ENCODE data around the gene SPATS2L.

Gene SPATS2L

GRCh38 chr2:200471324-200471848 is 164.9 kb downstream of the SPATS2L start:
- peak; percentile 70 for DNase-seq (ENCODE audit: low spot score)

GRCh38 chr2:200471928-200472645 is 165.6 kb downstream of the SPATS2L start:
- no peak for DNase-seq (ENCODE audit: low spot score)

GRCh38 chr2:200472853-200473464 is 166.5 kb downstream of the SPATS2L start:
- no peak for DNase-seq (ENCODE audit: low spot score)

GRCh38 chr2:200475795-200476194 is 169.3 kb downstream of the SPATS2L start:
- no peak for DNase-seq (ENCODE audit: low spot score)

GRCh38 chr2:200476836-200477235 is 170.3 kb downstream of the SPATS2L start:
- DNase-seq (ENCODE audit: low spot score), result no peak

- DNase-seq (ENCODE audit: low spot score), result no peak
These were observed 171.2 kb downstream of the SPATS2L start for GRCh38 chr2:200477667-200478131.

- DNase-seq (ENCODE audit: low spot score), result no peak
These were observed 173.3 kb downstream of the SPATS2L start for GRCh38 chr2:200479692-200480265.

GRCh38 chr2:200482194-200482593 is 175.7 kb downstream of the SPATS2L start:
- no peak for DNase-seq (ENCODE audit: low spot score)

GRCh38 chr2:200483729-200484198 is 177.3 kb downstream of the SPATS2L start:
- no peak for DNase-seq (ENCODE audit: low spot score)

GRCh38 chr2:200484934-200485333 is 178.4 kb downstream of the SPATS2L start:
- no peak for DNase-seq (ENCODE audit: low spot score)

- DNase-seq (ENCODE audit: low spot score), result no peak
These were observed 180.0 kb downstream of the SPATS2L start for GRCh38 chr2:200486529-200486928.

- no peak for DNase-seq (ENCODE audit: low spot score)
These were observed 181.7 kb downstream of the SPATS2L start for GRCh38 chr2:200488169-200488568.

GRCh38 chr2:200490001-200490400 is 183.5 kb downstream of the SPATS2L start:
- DNase-seq (ENCODE audit: low spot score), result no peak

- no peak for DNase-seq (ENCODE audit: low spot score)
These were observed 186.2 kb downstream of the SPATS2L start for GRCh38 chr2:200492656-200493055.

- DNase-seq (ENCODE audit: low spot score), result no peak
These were observed 187.6 kb downstream of the SPATS2L start for GRCh38 chr2:200494048-200494447.

GRCh38 chr2:200496696-200497095 is 190.2 kb downstream of the SPATS2L start:
- no peak for DNase-seq (ENCODE audit: low spot score)

GRCh38 chr2:200498402-200499162 is 192.1 kb downstream of the SPATS2L start:
- no peak for DNase-seq (ENCODE audit: low spot score)

- no peak for DNase-seq (ENCODE audit: low spot score)
These were observed 195.7 kb downstream of the SPATS2L start for GRCh38 chr2:200502196-200502595.

GRCh38 chr2:200506679-200507078 is 200.2 kb downstream of the SPATS2L start:
- no peak for DNase-seq (ENCODE audit: low spot score)

GRCh38 chr2:200507179-200507578 is 200.7 kb downstream of the SPATS2L start:
- no peak for DNase-seq (ENCODE audit: low spot score)

GRCh38 chr2:200509235-200509611 is 202.7 kb downstream of the SPATS2L start:
- peak; percentile 8 for DNase-seq (ENCODE audit: low spot score)

All from germinal center (tissue), 1 donor.